DND-41 (cell line): ENCODE results near the gene FAM170B.

Experiments
- ATAC-seq: fragments of 200-7000 bp; cut with Tn5 transposase; 3 replicates; pipeline ENCODE4 v1.9.1; 2021; ENCODE audit warnings: low read depth; ENCODE audit not compliant: insufficient read depth
- DNase-seq: peaks from one replicate; pipeline ENCODE4 v3.0.0-alpha.2; 2020
- H2AFZ ChIP-seq: 2 replicates; pipeline ENCODE4 v1.6.0; 2012; ENCODE audit warnings: low read depth, low read length
- H3K27ac ChIP-seq: 2 replicates; pipeline ENCODE4 v1.5.1; 2012; ENCODE audit warnings: low read length, inconsistent platforms
- H3K27me3 ChIP-seq: fragments of 200-600 bp; sonication (generic); 2 replicates; pipeline ENCODE4 v1.6.0; 2012; ENCODE audit warnings: low read length, mild to moderate bottlenecking, inconsistent platforms; ENCODE audit not compliant: insufficient read depth, poor library complexity
- H3K36me3 ChIP-seq: 2 replicates; pipeline ENCODE4 v1.5.1; 2012; ENCODE audit warnings: low read length, inconsistent platforms; ENCODE audit not compliant: insufficient read depth
- H3K4me1 ChIP-seq: 2 replicates; pipeline ENCODE4 v1.5.1; 2012; ENCODE audit warnings: mild to moderate bottlenecking, low read length; ENCODE audit not compliant: insufficient read depth
- H3K4me2 ChIP-seq: 2 replicates; pipeline ENCODE4 v1.6.0; 2012; ENCODE audit warnings: mild to moderate bottlenecking, moderate library complexity, low read length, inconsistent platforms; ENCODE audit not compliant: insufficient read depth
- H3K4me3 ChIP-seq, 2 experiments: fragments of 200-600 bp in 1 of 2; shearing (Covaris generic) in 1 of 2; 2 replicates each; pipeline ENCODE4 v1.5.1; 2012 to 2016; ENCODE audit warnings: inconsistent platforms in 2 of 2, low read length in 2 of 2, mild to moderate bottlenecking in 2 of 2, low read depth in 1 of 2, moderate library complexity in 1 of 2
- H3K79me2 ChIP-seq: 2 replicates; pipeline ENCODE4 v1.6.0; 2012; ENCODE audit warnings: low read length, inconsistent platforms; ENCODE audit not compliant: insufficient read depth
- H3K9ac ChIP-seq: 2 replicates; pipeline ENCODE4 v1.6.0; 2012; ENCODE audit warnings: low read depth, mild to moderate bottlenecking, inconsistent platforms, low read length, moderate library complexity
- H3K9me3 ChIP-seq: 2 replicates; pipeline ENCODE4 v1.5.1; 2012; ENCODE audit warnings: low read length, moderate library complexity, mild to moderate bottlenecking, inconsistent platforms; ENCODE audit not compliant: insufficient read depth, severe bottlenecking
- H4K20me1 ChIP-seq: 2 replicates; pipeline ENCODE4 v1.6.0; 2012; ENCODE audit warnings: low read length; ENCODE audit not compliant: insufficient read depth
- CTCF ChIP-seq: IDR thresholded peaks from 2 replicates; pipeline ENCODE4 v1.5.1; 2012; ENCODE audit warnings: borderline replicate concordance, low read length, moderate library complexity, mild to moderate bottlenecking; ENCODE audit not compliant: poor library complexity, severe bottlenecking; ENCODE audit errors: extremely low read depth
- EZH2 ChIP-seq: IDR thresholded peaks from 3 replicates; pipeline ENCODE4 v1.6.1; 2012; ENCODE audit warnings: borderline replicate concordance, low read depth, mild to moderate bottlenecking, moderate library complexity, low read length, inconsistent platforms; ENCODE audit not compliant: severe bottlenecking

The FAM170B gene

GRCh38 chr10:49110684-49111319 is 23.0 kb downstream of the FAM170B start:
- H3K4me3 ChIP-seq: no peak overlapping the region
- H3K27me3 ChIP-seq: no peaks in the 10 kb centered on the region
- no peaks in the 10 kb centered on the region for H4K20me1 ChIP-seq
- H3K4me2 ChIP-seq: no peak overlapping the region
- no peak overlapping the region for H3K9ac ChIP-seq
- no peaks in the 10 kb centered on the region for H3K4me1 ChIP-seq
- no peak for DNase-seq
- H3K9me3 ChIP-seq: no peaks in the 10 kb centered on the region
- ATAC-seq: no peak
- H3K36me3 ChIP-seq: no peaks in the 10 kb centered on the region
- H3K79me2 ChIP-seq: no peaks in the 10 kb centered on the region
- no peak for TF ChIP-seq EZH2
- TF ChIP-seq CTCF: no peak
- H3K27ac ChIP-seq: no peak overlapping the region
- no peak overlapping the region for H2AFZ ChIP-seq

GRCh38 chr10:49109669-49110340 is 24.0 kb downstream of the FAM170B start:
- H3K27ac ChIP-seq: no peak overlapping the region
- H3K4me3 ChIP-seq: no peak overlapping the region
- no peaks in the 10 kb centered on the region for H4K20me1 ChIP-seq
- no peaks in the 10 kb centered on the region for H3K36me3 ChIP-seq
- H3K4me2 ChIP-seq: no peak overlapping the region
- H3K79me2 ChIP-seq: no peaks in the 10 kb centered on the region
- H3K4me1 ChIP-seq: no peaks in the 10 kb centered on the region
- no peaks in the 10 kb centered on the region for H3K27me3 ChIP-seq
- H3K9me3 ChIP-seq: no peaks in the 10 kb centered on the region
- TF ChIP-seq EZH2 (no peak), CTCF (no peak)
- H2AFZ ChIP-seq: no peak overlapping the region
- no peak for ATAC-seq
- DNase-seq: no peak
- H3K9ac ChIP-seq: no peak overlapping the region

- Histone ChIP-seq H3K4me1 (no peaks in the 10 kb centered on the region), H2AFZ (no peak overlapping the region), H3K79me2 (no peaks in the 10 kb centered on the region), H3K9me3 (no peaks in the 10 kb centered on the region), H3K9ac (no peak overlapping the region), H3K27me3 (no peaks in the 10 kb centered on the region), H3K36me3 (no peaks in the 10 kb centered on the region), H3K4me2 (no peak overlapping the region), H3K27ac (no peak overlapping the region), H3K4me3 (no peak overlapping the region), H4K20me1 (no peaks in the 10 kb centered on the region)
- no peak for DNase-seq
- no peak for ATAC-seq
- TF ChIP-seq EZH2: no peak
- no peak for TF ChIP-seq CTCF
Measured at GRCh38 chr10:49108656-49109055, 25.2 kb downstream of the FAM170B start.
